ENCODE measurements around the gene PNPLA6. TPM values are rescaled to one million over a fixed set of nuclear protein-coding genes. Genes with fewer than 3 reads are reported as not detected.

The PNPLA6 gene
- total and polyA plus RNA-seq, 2 of the 8 experiments (the other 6 are each of a cell fraction or from before 2014, with no cell fraction given), result 55.1 to 121 TPM

DNA sequence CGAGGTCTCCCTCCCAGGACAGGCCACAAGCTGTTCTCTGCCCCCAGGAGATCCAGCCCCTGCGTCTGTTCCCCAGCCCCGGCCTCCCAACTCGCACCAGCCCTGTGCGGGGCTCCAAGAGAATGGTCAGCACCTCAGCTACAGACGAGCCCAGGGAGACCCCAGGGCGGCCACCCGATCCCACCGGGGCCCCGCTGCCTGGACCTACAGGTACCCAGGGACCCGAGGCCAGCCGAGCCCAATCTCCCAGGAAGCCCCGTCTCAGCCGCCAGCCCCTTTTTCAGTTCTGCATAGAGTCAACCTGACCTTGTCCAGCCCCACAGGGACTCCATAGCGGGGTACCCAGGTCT, 5.9 kb downstream of the PNPLA6 start:
- WGBS, 2 experiments (ENCODE audit: extremely low coverage in 1 of 2, insufficient coverage in 1 of 2, insufficient read length in 1 of 2, insufficient replicate concordance in 2 of 2, low coverage in 1 of 2, low lambda C conversion rate in 2 of 2, missing lambda C conversion rate in 1 of 2), result 92% methylated on average over 15 of the region's 15 CpGs; no CpG with 5 or more reads in 1 of the 2 experiments
- peaks cover 3 to 30% (median 15%) of the 10 kb centered on the region in 4 experiments; a peak in 7 of 8 replicates for H3K36me3 ChIP-seq (ENCODE audit: control insufficient read depth in 2 of 4, insufficient read depth in 4 of 4, low read length in 3 of 4)
- POLR2A ChIA-PET (ENCODE audit: partially characterized antibody), result interaction anchor here (0.6 to 2.3 kb wide), 6 partner anchors 8 to 56 kb away, joined by 3 to 10 read pairs (median 4); partner anchors contain the start of gene MCOLN1
- TF ChIP-seq, protein P1, sequence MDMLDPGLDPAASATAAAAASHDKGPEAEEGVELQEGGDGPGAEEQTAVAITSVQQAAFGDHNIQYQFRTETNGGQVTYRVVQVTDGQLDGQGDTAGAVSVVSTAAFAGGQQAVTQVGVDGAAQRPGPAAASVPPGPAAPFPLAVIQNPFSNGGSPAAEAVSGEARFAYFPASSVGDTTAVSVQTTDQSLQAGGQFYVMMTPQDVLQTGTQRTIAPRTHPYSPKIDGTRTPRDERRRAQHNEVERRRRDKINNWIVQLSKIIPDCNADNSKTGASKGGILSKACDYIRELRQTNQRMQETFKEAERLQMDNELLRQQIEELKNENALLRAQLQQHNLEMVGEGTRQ (IDR thresholded peaks at IDR 0.05; ENCODE audit: low read length), result no peak
- TF ChIP-seq, protein P2, sequence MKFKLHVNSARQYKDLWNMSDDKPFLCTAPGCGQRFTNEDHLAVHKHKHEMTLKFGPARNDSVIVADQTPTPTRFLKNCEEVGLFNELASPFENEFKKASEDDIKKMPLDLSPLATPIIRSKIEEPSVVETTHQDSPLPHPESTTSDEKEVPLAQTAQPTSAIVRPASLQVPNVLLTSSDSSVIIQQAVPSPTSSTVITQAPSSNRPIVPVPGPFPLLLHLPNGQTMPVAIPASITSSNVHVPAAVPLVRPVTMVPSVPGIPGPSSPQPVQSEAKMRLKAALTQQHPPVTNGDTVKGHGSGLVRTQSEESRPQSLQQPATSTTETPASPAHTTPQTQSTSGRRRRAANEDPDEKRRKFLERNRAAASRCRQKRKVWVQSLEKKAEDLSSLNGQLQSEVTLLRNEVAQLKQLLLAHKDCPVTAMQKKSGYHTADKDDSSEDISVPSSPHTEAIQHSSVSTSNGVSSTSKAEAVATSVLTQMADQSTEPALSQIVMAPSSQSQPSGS (IDR thresholded peaks at IDR 0.05; ENCODE audit: low read length), result no peak
- TF ChIP-seq CHD2 (IDR thresholded peaks at IDR 0.05; ENCODE audit: low read length), result no peak
- TF ChIP-seq, protein P3, sequence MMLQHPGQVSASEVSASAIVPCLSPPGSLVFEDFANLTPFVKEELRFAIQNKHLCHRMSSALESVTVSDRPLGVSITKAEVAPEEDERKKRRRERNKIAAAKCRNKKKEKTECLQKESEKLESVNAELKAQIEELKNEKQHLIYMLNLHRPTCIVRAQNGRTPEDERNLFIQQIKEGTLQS (IDR thresholded peaks at IDR 0.05; ENCODE audit: insufficient read depth, low read depth, low read length), result no peak
- TF ChIP-seq TBP (IDR thresholded peaks at IDR 0.05; ENCODE audit: low read depth, low read length), result no peak
- TF ChIP-seq HDAC2 (IDR thresholded peaks at IDR 0.05; ENCODE audit: borderline replicate concordance in 1 of 2, low read depth in 2 of 2, low read length in 2 of 2), result no peak
- no peak for TF ChIP-seq MAFK (IDR thresholded peaks at IDR 0.05; ENCODE audit: low read depth, low read length)
- TF ChIP-seq YY1 (IDR thresholded peaks at IDR 0.05; ENCODE audit: low read depth, low read length), result no peak
- no peak for TF ChIP-seq CBX8 (IDR thresholded peaks at IDR 0.05; ENCODE audit: borderline replicate concordance, low read depth, low read length)
- TF ChIP-seq HDAC6 (IDR thresholded peaks at IDR 0.05; ENCODE audit: low read depth, low read length), result no peak
- no peak for TF ChIP-seq SP4 (IDR thresholded peaks at IDR 0.05; ENCODE audit: low read length)

More for the DNA sequence above, 5.9 kb downstream of the PNPLA6 start:
- H4K20me1 ChIP-seq (replicated peaks in 1 of 2; ENCODE audit: control insufficient read depth in 1 of 2, insufficient read depth in 2 of 2, low read length in 2 of 2), result peaks cover 0 to 3% of the 10 kb centered on the region in 2 experiments
- 0 out of 7 replicates have a peak, but pooled peaks cover 0 to 2% (median 0%) of the 10 kb centered on the region in 4 experiments for H3K4me1 ChIP-seq (replicated peaks in 1 of 4; ENCODE audit: control insufficient read depth in 3 of 4, insufficient read depth in 4 of 4, low read length in 3 of 4)
- H3K56ac ChIP-seq (replicated peaks; ENCODE audit: insufficient read length, low read depth, low read length), result no peak overlapping the region
- no peak overlapping the region for H2BK15ac ChIP-seq (ENCODE audit: low read length)
- H2BK5ac ChIP-seq (ENCODE audit: low read depth, low read length), result no peak overlapping the region
- no peak overlapping the region for H3K23ac ChIP-seq (ENCODE audit: insufficient read length)
- no peaks in the 10 kb centered on the region for H3K79me1 ChIP-seq (ENCODE audit: low read depth, low read length)
- H3K79me2 ChIP-seq (ENCODE audit: control insufficient read depth in 1 of 2, insufficient read depth in 2 of 2, low read length in 2 of 2), result no peaks in the 10 kb centered on the region
- no peak for DNase-seq (ENCODE audit: low read depth in 1 of 2, low spot score in 2 of 2)
- no peaks in the 10 kb centered on the region for H3K9me3 ChIP-seq (ENCODE audit: insufficient read depth in 2 of 2, low read depth in 1 of 2, low read length in 1 of 2)
- H3K27me3 ChIP-seq (replicated peaks in 1 of 4; ENCODE audit: control insufficient read depth in 3 of 4, extremely low read depth in 1 of 4, insufficient read depth in 3 of 4, low read length in 3 of 4), result no peaks in the 10 kb centered on the region
- H2AK5ac ChIP-seq (ENCODE audit: low read depth, low read length), result no peak overlapping the region
- H4K5ac ChIP-seq (ENCODE audit: insufficient read length, low read depth, low read length), result no peak overlapping the region
- H3K14ac ChIP-seq (ENCODE audit: insufficient read length), result no peak overlapping the region
- CTCF ChIA-PET (ENCODE audit: partially characterized antibody), result interaction anchor here (0.8 to 1.2 kb wide), 4 partner anchors 28 to 258 kb away, joined by 3 to 5 read pairs (median 3); a partner anchor contains a TSS
- no peak overlapping the region for H2AFZ ChIP-seq (ENCODE audit: low read length)
- no peak overlapping the region for H2BK12ac ChIP-seq (ENCODE audit: low read depth, low read length)
- H3K23me2 ChIP-seq (ENCODE audit: low read depth, low read length), result no peaks in the 10 kb centered on the region
- no peak overlapping the region for H4K8ac ChIP-seq (ENCODE audit: extremely low read depth, insufficient read depth, low read length)
- H3K18ac ChIP-seq (ENCODE audit: extremely low read depth, low read length), result no peak overlapping the region
- no peak overlapping the region for H2BK120ac ChIP-seq (replicated peaks; ENCODE audit: low read depth, low read length)
- H2BK20ac ChIP-seq (ENCODE audit: low read length), result no peak overlapping the region
- no peak overlapping the region for H3K4ac ChIP-seq (replicated peaks; ENCODE audit: insufficient read length, low read depth, low read length)
- H3K4me2 ChIP-seq (ENCODE audit: insufficient read depth in 1 of 2, low read depth in 2 of 2, low read length in 2 of 2), result no peak overlapping the region
- FAIRE-seq, result no peak
- no peak overlapping the region for H3K4me3 ChIP-seq (ENCODE audit: extremely low read depth in 1 of 4, insufficient read depth in 2 of 4, low read depth in 3 of 4, low read length in 4 of 4)
- no peak overlapping the region for H4K91ac ChIP-seq (replicated peaks; ENCODE audit: insufficient read length, low read length)
- no peak overlapping the region for H3K27ac ChIP-seq (ENCODE audit: low read depth, low read length)
- H3K9ac ChIP-seq (replicated peaks in 1 of 4; ENCODE audit: extremely low read depth in 1 of 4, low read depth in 3 of 4, low read length in 3 of 4), result no peak overlapping the region

Measured in H1 (cell line).